Pulmonary artery endothelial cell (primary cell): ENCODE results near the gene HCFC1. TPM values are rescaled to one million over a fixed set of nuclear protein-coding genes. Genes with fewer than 3 reads are reported as not detected.
"Not testable (repeated sequence)": the region's sequence is repeated elsewhere in the genome, so short reads cannot be mapped to it uniquely, and the experiment has no call there.

Experiments used
- DNase-seq: peaks from one replicate; pipeline ENCODE4 v3.0.0-alpha.2; 2011; ENCODE audit warnings: low read depth, low spot score
- total RNA-seq: library from RNA; depleted of rRNA; stranded (reverse); fragments of >200 nt; gene quantifications from 2 replicates; pipeline ENCODE4 v1.2.3, GENCODE V29; 2014

HCFC1 gene
- total RNA-seq, 1 donor from 2014 or later, result 14.8 TPM

DNA sequence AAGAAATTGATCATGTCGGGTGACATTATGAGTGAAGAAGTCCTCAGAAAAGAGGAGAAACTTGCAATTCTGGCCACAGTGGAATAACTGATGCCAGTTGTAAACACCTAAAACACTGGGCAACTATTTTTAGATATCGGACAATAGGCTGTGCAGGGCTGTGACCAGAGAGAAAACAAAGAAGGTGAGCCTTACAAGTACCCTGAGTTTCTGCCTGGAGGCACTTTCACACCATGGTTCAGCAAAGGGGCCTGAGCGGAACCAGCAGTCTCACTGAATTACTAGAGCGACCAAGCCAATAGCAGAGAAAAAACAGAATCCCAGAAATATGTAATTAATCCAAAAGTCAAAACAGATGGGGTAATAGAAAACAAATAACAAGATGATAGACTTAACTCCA is 36.9 kb upstream of the HCFC1 start:
- DNase-seq, result no peak

DNA sequence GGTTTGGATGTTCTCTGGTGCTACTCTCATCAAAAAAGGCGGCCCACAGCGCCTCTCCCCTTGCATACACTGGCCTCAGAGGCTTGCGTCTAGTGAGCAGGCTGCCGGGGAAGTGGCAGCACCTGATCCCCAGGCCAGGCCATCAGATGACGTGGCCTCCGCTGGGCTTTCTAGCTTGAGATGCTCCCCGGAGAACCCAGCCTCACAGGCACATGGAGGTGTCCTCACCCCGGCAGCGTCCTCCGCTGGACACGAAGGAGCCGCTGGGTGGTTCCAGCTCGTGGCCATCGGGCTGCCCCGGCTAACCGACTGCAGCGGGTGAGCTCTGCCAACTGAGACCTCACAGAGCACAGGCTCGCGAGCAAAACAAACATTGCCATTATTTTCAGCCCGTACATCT is 35.3 kb upstream of the HCFC1 start:
- DNase-seq, result no peak

DNA sequence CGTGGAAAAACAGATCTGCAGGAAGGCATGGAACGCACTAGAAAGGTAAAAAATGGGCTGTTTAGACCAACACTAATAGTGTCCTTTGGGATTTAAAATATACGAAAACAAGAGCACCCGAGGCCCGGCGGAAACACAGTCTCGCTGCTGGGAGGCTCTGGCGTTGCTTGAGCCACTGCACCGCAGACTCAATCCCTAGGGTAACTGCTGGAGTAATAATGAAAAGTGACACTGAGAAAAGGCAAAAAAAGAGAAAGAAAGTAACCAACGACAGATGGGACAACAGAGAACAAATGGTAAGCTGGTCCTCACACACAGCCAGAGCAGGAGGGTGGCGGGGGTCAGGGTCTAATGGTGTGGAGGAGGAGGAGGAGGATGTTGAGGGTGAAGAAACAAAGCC is 32.7 kb upstream of the HCFC1 start:
- no peak for DNase-seq

DNA sequence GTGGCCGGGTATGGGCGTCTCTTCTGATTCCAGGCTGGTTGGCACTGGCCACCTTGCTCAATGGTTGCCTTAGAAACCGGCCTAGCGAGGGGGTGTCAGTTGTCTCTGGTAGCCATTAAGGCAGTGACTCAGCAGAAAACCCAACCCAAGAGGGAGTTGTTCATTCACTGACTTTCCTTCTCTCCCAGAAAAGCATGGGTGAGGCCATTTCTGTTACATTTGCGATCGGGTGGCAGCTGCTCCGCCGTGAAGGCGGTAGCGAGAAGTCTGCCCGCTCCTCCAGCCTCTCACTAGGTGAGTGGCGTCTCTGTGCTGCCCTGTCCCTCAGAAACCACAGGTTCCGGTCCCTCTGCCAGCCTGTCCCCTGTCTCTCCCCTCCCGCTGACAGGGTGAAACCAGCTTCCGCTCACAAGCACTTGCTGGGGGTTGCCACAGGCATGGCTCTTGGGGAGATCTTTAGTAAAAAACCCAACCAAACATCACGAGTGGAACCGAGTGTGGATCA is 30.6 kb upstream of the HCFC1 start:
- no peak for DNase-seq

GRCh38 chrX:154000051-154000450 is 28.4 kb upstream of the HCFC1 start:
- no peak for DNase-seq

DNA sequence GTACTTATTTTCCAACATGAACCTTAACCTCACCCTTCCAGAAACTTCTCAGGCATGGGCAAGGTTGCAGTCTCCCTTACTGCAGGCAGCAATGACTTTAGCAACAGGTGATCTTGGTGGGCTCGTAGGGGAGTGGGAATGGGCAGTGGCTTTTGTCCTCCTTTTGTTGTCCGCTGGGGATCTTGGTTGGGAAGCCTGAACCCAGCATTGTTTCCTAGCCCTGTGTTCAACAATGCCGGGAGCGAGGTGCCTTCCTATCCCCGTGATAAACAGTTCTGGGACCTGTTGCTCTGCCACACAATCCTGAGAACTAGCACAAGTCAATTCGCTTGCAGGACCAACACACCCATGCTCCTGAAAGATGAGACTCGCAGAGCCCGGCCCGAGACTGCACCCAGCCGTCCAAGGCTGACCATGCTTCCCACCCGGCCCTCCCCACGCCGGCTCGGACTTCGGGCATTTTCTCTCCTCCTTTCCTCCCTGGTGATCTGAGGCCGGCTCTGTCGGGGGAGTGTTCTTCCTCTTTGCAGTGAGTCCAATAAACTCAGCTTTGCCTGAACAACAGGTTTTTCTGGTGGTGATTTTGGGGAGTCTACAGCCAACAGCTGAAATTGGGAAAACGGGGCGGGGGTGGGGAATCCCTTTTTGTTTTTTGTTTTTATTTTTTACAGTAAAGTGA is 27.9 kb upstream of the HCFC1 start:
- no peak for DNase-seq

GRCh38 chrX:153995504-153995903 is 23.9 kb upstream of the HCFC1 start:
- no peak for DNase-seq

- DNase-seq, result not testable (repeated sequence)
Observed at GRCh38 chrX:153994398-153994797, 22.8 kb upstream of the HCFC1 start.

GRCh38 chrX:153993978-153994377 is 22.4 kb upstream of the HCFC1 start:
- no peak for DNase-seq

DNA sequence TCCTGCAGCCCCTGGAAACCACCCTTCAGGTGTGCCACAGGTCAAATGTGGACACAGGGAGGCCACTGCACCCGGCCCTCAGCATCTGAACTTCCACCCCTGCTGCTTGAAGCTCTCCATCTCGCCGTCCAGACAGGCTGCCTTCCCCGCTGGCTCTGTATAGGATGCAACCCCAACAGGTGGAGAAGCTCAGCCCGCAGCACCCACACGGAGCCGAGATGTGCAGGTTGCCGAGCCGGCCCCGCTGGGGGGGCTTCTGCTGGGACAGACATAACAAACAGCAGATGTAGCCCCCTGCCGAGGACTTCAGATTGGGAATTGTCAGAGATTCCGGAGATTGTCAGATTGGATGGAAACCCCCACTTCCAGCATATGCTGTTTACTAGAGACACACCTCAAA is 21.5 kb upstream of the HCFC1 start:
- DNase-seq, result no peak

GRCh38 chrX:153992180-153992579 is 20.6 kb upstream of the HCFC1 start:
- DNase-seq, result no peak

- DNase-seq, result no peak
Observed at GRCh38 chrX:153991013-153991580, 19.5 kb upstream of the HCFC1 start.

- DNase-seq, result no peak
Observed at GRCh38 chrX:153989973-153990655, 18.5 kb upstream of the HCFC1 start.

DNA sequence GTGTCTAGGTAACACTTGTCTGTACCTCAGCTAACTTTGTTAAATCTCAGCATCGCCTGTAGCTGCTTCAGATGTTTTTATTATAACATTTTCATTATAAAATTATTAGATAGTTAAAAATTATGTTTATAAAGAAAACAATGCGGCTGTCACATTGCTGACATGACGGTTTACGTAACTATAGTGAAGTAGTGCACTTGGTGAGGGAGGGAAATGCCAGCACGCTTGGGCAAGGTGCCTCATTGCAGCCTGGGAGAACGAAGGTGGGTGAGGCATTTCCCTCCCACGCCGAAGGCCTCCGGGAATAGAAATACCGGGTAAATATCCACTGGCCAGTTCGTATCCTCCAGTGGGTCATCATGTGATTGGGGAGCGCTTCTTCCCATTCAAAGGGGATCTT is 16.9 kb upstream of the HCFC1 start:
- DNase-seq, result no peak

- DNase-seq, result no peak
Observed at GRCh38 chrX:153984351-153985178, 12.9 kb upstream of the HCFC1 start.

DNA sequence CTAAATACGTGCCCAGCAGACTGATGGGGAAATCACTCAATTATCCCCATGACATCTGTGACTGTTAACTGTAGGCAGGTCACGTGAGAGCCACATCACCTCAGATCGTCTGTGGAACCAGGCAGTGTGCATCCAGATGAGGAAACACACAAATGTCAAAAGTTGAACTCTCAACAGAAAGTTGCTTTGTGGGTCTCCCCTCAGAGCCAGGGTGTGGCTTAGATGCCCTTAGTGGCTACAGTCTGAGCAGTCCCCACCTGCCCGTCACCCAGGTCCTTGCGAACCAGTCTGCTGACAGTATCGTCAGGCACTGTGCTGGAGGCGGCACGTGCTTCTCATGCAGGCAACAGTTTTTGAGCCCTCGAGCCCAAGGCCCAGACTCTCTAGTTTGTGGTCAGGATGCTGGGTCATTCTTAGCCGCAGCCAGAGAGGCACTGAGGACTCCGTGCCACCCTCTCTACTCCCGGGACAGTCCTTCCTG is 11.7 kb upstream of the HCFC1 start:
- no peak for DNase-seq

DNA sequence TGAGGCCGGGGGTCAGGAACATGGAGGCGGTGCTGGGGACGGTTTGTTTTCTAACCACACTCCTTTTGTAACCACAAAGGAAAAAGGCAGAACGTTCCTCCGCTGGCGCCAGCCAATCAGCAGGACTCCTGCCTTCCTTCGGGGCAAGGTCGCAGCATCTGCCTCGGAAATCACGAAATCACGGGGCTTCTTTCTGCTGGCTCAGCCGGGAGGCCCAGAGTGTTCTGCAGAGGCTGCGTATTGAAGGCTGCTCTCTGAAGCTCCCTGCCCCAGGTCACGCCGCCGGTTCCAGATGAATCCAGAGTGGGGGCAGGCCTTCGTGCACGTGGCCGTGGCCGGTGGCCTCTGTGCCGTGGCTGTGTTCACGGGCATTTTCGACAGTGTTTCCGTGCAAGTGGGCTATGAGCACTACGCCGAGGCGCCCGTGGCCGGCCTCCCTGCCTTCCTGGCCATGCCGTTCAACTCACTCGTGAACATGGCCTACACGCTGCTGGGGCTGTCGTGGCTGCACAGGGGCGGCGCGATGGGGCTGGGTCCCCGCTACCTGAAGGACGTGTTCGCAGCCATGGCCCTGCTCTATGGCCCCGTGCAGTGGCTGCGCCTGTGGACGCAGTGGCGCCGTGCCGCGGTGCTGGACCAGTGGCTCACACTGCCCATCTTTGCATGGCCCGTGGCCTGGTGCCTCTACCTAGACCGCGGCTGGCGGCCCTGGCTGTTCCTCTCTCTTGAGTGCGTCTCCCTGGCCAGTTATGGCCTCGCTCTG is 10.3 kb upstream of the HCFC1 start:
- DNase-seq, result no peak

DNA sequence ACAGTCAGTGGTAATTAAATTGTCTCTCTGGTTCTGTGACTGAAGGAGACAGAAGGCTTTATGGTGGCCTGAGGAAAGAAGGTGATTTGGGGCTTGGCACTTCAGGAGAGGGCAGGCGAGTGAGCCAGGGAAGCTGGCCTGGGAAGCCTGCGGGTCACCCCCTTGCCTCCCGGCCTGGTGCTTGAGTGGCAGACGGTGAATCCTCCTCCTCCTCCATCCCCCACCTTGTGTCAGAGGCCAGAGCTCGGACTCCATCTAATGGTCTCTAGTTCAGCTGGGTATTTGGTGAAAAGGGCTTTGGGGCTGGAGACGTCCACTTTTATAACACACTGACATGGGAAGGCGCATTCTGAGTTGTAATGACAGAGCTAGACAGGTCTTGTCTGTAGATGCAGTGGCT is 9.6 kb upstream of the HCFC1 start:
- no peak for DNase-seq

- DNase-seq, result not testable (repeated sequence)
Observed at GRCh38 chrX:153980394-153980793, 8.8 kb upstream of the HCFC1 start.

GRCh38 chrX:153974726-153975286 is 3.2 kb upstream of the HCFC1 start:
- no peak for DNase-seq
